GM12878 (cell line): Measurements from ENCODE around the gene NUTM1. TPM values are rescaled to one million over a fixed set of nuclear protein-coding genes. Genes with fewer than 3 reads are reported as not detected.

ENCODE experiments used
- BRCA1 ChIP-seq: IDR thresholded peaks from 2 replicates; pipeline ENCODE4 v1.6.1; 2011; ENCODE audit warnings: low read depth, low read length, improper control_type of control experiment
- CBX3 ChIP-seq: fragments of 200-600 bp; sonication (generic); IDR thresholded peaks from 2 replicates; pipeline ENCODE4 v1.6.1; 2016; ENCODE audit warnings: low read depth, borderline replicate concordance
- CBX5 ChIP-seq: sonication (generic); IDR thresholded peaks from 2 replicates; pipeline ENCODE4 v1.6.1; 2016; ENCODE audit warnings: low read depth, moderate library complexity, mild to moderate bottlenecking, inconsistent platforms
- KLF5 ChIP-seq: fragments of 450-650 bp; IDR thresholded peaks from 2 replicates; pipeline ENCODE4 v1.6.1; 2014; ENCODE audit warnings: mild to moderate bottlenecking; ENCODE audit not compliant: partially characterized antibody
- MYB ChIP-seq: fragments of 150-350 bp; IDR thresholded peaks from 2 replicates; pipeline ENCODE4 v1.6.1; 2014; ENCODE audit warnings: mild to moderate bottlenecking, low read depth, low read length, borderline replicate concordance
- NR2F1 ChIP-seq: fragments of 450-650 bp; conservative IDR thresholded peaks from 2 replicates; pipeline ENCODE4 v1.6.1; 2017; ENCODE audit warnings: mild to moderate bottlenecking
- PAX5 ChIP-seq: IDR thresholded peaks from 2 replicates; pipeline ENCODE4 v1.6.1; 2011; ENCODE audit warnings: low read depth, low read length, borderline replicate concordance
- POLR2AphosphoS2 ChIP-seq: IDR thresholded peaks from 2 replicates; pipeline ENCODE4 v1.6.1; 2011; ENCODE audit warnings: low read depth, mild to moderate bottlenecking, low read length, improper control_type of control experiment, moderate library complexity
- SIN3A ChIP-seq: IDR thresholded peaks from 2 replicates; pipeline ENCODE4 v1.6.1; 2012; ENCODE audit warnings: low read depth, low read length, improper control_type of control experiment
- SIX5 ChIP-seq: IDR thresholded peaks from 2 replicates; pipeline ENCODE4 v1.6.1; 2011; ENCODE audit warnings: mild to moderate bottlenecking, low read depth, low read length, moderate library complexity; ENCODE audit not compliant: severe bottlenecking
- SMAD5 ChIP-seq: IDR thresholded peaks from 2 replicates; pipeline ENCODE4 v1.6.1; 2016; ENCODE audit warnings: antibody characterized with exemption, low read depth
- SMARCA5 ChIP-seq: fragments of 450-650 bp; IDR thresholded peaks from 2 replicates; pipeline ENCODE4 v1.6.1; 2017; ENCODE audit warnings: mild to moderate bottlenecking
- STAT1 ChIP-seq: fragments of 450-650 bp; conservative IDR thresholded peaks from 2 replicates; pipeline ENCODE4 v1.6.1; 2014; ENCODE audit warnings: antibody characterized with exemption, mild to moderate bottlenecking
- SUZ12 ChIP-seq: fragments of 200-600 bp; sonication (generic); IDR thresholded peaks from one replicate; pipeline ENCODE4 v1.6.1; 2018; ENCODE audit warnings: antibody characterized with exemption, mild to moderate bottlenecking; ENCODE audit not compliant: unreplicated experiment
- ZZZ3 ChIP-seq: IDR thresholded peaks from 2 replicates; pipeline ENCODE4 v1.6.1; 2011; ENCODE audit warnings: low read depth; ENCODE audit not compliant: control insufficient read depth, insufficient read length
- polyA plus RNA-seq, 11 experiments: library from polyadenylated mRNA; depleted of rRNA in 4 of 11; unstranded in 6 of 11; stranded (reverse) in 5 of 11; fragments of >200 nt; fragmentation: Nextera tagmentation in 4 of 11; fragmentation: Illumina TruSeq in 1 of 11; extraction: Ambion mirVana in 4 of 11; extraction: Trizol in 1 of 11; gene quantifications; 1 replicate in 1 of 11; 2 replicates in 10 of 11; pipeline versions ENCODE4 v1.2.1 to v1.2.3, GENCODE V29; 2011 to 2016; ENCODE audit warnings: inconsistent platforms in 2 of 11, missing spikeins in 2 of 11, low read depth in 1 of 11
- total RNA-seq, 4 experiments: library from RNA; depleted of rRNA in 3 of 4; stranded (reverse); fragments of >200 nt in 3 of 4; fragmentation: Illumina TruSeq in 1 of 4; extraction: Trizol in 1 of 4; gene quantifications; 2 replicates each; pipeline versions ENCODE4 v1.2.1 to v1.2.3, GENCODE V29; 2013 to 2021
- TF ChIP-seq, protein P1 (sequence below): fragments of 450-650 bp; IDR thresholded peaks from 2 replicates; pipeline ENCODE4 v1.6.1; 2014; ENCODE audit warnings: mild to moderate bottlenecking
- TF ChIP-seq, protein P2 (sequence below): IDR thresholded peaks from 2 replicates; pipeline ENCODE4 v1.6.1; 2011; ENCODE audit warnings: low read depth, mild to moderate bottlenecking, low read length, moderate library complexity, borderline replicate concordance; ENCODE audit errors: extremely low read depth
- TF ChIP-seq, protein P3 (sequence below): fragments of 450-650 bp; formaldehyde crosslinking; IDR thresholded peaks from 2 replicates; pipeline ENCODE4 v1.5.0; 2022; ENCODE audit warnings: mild to moderate bottlenecking, missing genetic modification characterization
- TF ChIP-seq, protein P4 (sequence below): fragments of 450-650 bp; IDR thresholded peaks from 2 replicates; pipeline ENCODE4 v1.6.1; 2017; ENCODE audit warnings: mild to moderate bottlenecking

NUTM1 gene
- total and polyA plus RNA-seq, 10 of the 15 experiments (the other 5 are each of a cell fraction or from before 2014, with no cell fraction given) = under 0.01 to 0.05 TPM; not detected in 8

DNA sequence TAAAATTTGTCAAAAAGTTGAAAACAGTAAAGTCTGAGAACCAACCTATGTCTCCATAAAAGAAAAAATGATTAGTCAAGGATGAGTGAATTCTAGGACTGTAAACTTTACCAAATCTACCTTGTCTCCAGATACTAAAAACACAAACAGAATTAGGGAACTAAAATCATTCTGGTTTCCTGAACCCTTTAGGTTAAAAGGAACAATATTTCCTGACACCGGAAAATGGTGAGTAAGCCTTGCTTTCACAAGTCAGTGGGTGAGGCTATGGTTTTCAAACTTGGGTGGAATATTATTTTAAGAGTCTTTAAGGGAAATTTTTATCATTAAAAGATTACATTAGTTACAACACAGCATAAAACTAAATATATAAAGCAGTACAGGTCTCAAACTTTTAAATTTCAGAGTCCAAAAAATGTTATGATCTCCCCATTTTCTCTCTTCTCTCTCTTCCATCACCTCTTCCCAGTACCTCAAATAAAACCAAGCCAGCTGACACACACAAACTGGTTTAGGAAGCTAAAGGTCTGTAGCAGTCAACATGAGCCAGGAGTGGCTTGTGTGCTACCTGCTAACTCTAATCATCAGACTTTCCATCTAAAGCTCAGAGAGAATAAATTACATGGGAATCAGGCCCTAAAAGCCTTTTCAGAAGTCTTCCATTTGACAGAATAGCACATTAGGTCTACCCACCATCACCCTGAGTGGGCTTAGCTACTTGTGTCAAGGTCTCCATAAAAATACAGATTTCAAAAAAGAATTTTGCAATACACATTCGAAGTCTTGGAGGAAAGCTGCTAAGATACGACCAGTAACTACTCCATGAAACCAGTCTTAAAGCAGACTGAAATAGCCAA lies 7.7 kb upstream of the NUTM1 start (continued):
- TF ChIP-seq, protein P1, sequence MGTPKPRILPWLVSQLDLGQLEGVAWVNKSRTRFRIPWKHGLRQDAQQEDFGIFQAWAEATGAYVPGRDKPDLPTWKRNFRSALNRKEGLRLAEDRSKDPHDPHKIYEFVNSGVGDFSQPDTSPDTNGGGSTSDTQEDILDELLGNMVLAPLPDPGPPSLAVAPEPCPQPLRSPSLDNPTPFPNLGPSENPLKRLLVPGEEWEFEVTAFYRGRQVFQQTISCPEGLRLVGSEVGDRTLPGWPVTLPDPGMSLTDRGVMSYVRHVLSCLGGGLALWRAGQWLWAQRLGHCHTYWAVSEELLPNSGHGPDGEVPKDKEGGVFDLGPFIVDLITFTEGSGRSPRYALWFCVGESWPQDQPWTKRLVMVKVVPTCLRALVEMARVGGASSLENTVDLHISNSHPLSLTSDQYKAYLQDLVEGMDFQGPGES = no peak
- TF ChIP-seq SUZ12 (no peak), CBX5 (no peak), KLF5 (no peak), STAT1 (no peak), ZZZ3 (no peak), SMARCA5 (no peak), SIN3A (no peak), PAX5 (no peak), MYB (no peak), SIX5 (no peak), NR2F1 (no peak), SMAD5 (no peak), BRCA1 (no peak), POLR2AphosphoS2 (no peak), CBX3 (no peak)
- TF ChIP-seq, protein P2, sequence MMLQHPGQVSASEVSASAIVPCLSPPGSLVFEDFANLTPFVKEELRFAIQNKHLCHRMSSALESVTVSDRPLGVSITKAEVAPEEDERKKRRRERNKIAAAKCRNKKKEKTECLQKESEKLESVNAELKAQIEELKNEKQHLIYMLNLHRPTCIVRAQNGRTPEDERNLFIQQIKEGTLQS = no peak
- TF ChIP-seq, protein P3, sequence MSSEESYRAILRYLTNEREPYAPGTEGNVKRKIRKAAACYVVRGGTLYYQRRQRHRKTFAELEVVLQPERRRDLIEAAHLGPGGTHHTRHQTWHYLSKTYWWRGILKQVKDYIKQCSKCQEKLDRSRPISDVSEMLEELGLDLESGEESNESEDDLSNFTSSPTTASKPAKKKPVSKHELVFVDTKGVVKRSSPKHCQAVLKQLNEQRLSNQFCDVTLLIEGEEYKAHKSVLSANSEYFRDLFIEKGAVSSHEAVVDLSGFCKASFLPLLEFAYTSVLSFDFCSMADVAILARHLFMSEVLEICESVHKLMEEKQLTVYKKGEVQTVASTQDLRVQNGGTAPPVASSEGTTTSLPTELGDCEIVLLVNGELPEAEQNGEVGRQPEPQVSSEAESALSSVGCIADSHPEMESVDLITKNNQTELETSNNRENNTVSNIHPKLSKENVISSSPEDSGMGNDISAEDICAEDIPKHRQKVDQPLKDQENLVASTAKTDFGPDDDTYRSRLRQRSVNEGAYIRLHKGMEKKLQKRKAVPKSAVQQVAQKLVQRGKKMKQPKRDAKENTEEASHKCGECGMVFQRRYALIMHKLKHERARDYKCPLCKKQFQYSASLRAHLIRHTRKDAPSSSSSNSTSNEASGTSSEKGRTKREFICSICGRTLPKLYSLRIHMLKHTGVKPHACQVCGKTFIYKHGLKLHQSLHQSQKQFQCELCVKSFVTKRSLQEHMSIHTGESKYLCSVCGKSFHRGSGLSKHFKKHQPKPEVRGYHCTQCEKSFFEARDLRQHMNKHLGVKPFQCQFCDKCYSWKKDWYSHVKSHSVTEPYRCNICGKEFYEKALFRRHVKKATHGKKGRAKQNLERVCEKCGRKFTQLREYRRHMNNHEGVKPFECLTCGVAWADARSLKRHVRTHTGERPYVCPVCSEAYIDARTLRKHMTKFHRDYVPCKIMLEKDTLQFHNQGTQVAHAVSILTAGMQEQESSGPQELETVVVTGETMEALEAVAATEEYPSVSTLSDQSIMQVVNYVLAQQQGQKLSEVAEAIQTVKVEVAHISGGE (CRISPR knock-in tag) = no peak
- TF ChIP-seq, protein P4, sequence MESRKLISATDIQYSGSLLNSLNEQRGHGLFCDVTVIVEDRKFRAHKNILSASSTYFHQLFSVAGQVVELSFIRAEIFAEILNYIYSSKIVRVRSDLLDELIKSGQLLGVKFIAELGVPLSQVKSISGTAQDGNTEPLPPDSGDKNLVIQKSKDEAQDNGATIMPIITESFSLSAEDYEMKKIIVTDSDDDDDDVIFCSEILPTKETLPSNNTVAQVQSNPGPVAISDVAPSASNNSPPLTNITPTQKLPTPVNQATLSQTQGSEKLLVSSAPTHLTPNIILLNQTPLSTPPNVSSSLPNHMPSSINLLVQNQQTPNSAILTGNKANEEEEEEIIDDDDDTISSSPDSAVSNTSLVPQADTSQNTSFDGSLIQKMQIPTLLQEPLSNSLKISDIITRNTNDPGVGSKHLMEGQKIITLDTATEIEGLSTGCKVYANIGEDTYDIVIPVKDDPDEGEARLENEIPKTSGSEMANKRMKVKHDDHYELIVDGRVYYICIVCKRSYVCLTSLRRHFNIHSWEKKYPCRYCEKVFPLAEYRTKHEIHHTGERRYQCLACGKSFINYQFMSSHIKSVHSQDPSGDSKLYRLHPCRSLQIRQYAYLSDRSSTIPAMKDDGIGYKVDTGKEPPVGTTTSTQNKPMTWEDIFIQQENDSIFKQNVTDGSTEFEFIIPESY = no peak
